ENCODE data around the gene FOXC1. TPM values are rescaled to one million over a fixed set of nuclear protein-coding genes. Genes with fewer than 3 reads are reported as not detected.

The FOXC1 gene
- total RNA-seq, result 15.3 TPM

DNA sequence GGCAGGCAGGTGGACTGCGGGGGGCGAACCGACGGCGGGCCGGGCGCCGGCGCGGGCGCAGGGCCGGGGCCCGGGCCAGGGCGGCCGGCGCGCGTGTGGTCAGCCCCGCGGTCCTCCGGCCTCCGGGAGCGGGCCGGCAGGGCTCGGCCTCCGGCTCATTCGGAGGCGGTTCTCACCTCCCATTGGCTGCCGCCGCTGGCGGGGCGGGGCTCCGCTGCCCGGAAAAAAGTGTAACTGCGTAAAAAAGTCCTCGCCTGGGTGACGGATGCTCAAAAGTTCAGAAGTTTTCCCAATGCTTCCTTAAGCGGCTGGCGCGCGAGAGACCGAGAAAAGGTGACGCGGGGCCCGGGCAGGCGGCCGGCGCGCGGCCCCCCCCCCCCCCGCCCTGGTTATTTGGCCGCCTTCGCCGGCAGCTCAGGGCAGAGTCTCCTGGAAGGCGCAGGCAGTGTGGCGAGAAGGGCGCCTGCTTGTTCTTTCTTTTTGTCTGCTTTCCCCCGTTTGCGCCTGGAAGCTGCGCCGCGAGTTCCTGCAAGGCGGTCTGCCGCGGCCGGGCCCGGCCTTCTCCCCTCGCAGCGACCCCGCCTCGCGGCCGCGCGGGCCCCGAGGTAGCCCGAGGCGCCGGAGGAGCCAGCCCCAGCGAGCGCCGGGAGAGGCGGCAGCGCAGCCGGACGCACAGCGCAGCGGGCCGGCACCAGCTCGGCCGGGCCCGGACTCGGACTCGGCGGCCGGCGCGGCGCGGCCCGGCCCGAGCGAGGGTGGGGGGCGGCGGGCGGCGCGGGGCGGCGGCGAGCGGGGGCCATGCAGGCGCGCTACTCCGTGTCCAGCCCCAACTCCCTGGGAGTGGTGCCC, at the start of gene FOXC1:
Gene FOXC1 (plus strand): TSS at position 268 of the 849 bp plus-strand sequence. CDS start 531 bp downstream, at position 799.
- peak; percentile 44 for DNase-seq

DNA sequence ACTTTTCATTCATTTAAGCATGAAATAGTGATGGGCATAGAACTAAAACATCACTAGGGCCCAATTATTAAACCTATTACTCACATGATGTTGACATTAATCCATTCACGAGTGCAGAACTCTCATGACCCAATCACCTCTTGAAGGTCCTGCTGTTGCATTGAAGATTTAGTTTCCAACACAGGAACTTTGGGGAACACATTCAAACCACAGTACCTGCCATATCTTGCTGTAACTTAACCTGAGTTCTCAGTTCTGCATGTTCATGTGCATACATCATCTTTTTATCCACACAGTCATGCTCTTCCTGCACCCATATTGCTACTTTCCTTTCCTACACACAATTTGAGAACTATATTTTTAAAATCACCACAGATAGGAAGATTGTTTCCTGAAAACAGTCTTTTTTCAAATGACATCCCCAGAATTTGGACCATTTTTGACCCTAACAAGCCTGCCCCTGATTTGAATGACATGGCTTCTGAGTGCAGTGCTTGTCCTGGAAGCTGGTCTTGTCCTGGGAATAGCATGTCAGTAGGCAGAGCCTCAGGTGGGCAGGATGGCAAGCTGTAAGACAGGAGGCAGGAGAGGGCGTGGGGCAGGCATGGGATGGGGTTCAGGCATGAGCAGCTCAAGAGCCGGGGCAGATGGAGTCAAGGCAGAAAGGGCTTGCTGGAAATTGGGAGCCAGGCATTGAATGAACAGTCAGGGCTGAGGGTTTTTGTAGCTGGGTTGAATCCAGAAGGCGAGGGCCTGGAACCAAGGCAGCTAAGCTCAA, 49.2 kb upstream of the FOXC1 start:
- DNase-seq, result no peak

DNA sequence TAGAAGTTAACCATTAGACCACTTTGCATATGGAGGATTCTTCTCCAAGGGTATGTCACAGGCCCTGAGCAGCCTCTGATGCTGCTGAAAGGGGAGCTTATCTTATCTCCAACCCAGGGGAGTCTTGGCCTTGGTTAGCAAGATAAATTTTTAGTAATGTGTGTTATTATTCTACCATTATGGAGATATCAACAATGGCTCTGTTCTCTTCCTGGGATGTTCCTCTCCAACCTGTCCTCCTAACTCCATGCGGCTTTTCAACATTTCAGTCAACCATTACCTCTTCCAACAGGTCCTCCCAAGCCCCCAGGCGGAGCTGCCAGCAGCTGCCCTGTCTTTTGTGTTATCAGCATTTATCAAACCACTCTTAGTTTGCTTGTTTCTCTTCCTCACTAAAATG, 48.4 kb upstream of the FOXC1 start:
- DNase-seq, result no peak

DNA sequence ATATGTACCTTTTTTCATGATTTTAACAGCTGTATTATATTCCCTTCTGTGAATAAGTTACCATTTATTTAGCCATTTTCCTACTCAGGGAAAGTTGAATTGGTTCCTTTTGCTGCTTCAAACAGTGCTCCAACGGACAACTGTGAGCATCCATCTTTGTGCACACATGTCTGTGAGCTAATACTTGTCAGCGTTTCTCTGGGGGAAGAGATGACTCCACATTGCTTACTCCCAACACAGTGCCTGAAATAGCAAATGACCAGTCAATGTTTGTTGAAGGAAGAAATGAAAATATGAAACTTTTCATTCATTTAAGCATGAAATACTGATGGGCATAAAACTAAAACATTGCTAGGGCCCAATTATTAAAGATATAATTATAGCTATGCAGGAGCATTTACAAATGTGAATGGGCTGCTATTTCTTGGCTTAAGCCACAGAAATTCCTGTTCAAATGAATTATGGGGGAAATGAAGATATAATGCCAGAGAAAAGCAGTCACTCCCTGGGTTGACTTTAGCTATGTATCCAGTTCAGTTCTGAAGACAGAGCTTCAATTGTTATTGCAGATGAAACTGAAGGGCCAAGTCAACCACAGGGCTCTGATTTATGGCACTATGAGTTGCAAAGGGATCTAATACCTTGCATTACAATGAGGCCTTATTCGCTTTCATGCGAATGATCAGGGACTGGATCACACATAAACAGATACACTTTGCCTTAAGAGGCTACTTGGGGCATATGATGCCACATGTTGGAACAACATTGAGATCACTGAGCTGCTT, 47.4 kb upstream of the FOXC1 start:
- no peak for DNase-seq

DNA sequence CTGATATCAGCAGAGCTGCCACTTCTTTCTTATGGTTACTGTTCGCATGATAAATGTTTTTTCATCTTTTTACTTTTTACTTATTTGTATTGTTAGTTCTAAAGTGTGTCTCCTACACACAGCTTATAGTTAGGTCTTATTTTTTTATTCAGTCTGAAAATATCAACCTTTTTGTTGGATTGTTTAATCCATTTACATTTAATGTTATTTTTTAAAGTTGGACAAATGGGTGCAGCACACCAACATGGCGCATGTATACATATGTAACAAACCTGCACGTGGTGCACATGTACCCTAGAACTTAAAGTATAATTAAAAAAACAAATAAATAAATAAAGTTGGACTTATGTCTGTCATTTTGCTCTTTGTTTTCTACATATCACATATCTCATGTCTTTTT, 40.3 kb upstream of the FOXC1 start:
- DNase-seq, result no peak

DNA sequence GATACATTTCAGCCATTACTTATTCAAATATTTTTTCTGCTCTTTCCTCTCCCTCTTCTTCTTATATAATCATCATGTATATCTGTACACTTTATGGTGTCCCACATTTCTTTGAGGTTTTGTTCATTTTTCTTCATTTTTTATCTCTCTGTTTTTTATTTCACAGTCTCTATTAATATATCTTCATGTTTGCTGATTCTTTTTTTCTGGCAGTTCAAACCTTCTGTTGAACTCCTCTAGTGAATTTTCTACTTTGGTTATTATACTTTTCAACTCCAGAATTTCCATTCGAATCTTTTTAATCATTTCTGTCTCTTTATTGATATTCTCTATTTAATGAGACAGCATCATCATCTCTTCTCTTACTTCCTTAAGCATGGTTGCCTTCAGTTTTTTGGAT, 38.9 kb upstream of the FOXC1 start:
- DNase-seq, result no peak

DNA sequence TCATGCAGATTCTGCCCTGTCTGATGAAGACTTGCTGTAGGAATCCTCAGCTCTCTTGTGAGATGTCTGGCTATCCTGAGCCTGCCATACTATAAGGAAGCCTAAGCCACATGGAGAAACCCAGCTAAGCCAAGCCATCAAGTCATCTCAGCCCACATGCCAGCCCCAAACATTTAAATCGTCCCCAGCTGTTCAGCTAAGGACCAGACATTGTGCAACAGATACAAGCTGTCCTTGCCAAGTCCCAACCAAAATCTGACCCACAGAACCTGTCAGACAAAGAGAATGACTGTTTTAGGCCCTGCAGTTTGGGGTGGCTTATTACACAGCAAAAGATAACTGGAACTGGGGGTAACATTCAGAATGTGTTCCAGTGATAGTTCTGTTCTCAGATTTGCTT, 36.8 kb upstream of the FOXC1 start:
- no peak for DNase-seq

DNA sequence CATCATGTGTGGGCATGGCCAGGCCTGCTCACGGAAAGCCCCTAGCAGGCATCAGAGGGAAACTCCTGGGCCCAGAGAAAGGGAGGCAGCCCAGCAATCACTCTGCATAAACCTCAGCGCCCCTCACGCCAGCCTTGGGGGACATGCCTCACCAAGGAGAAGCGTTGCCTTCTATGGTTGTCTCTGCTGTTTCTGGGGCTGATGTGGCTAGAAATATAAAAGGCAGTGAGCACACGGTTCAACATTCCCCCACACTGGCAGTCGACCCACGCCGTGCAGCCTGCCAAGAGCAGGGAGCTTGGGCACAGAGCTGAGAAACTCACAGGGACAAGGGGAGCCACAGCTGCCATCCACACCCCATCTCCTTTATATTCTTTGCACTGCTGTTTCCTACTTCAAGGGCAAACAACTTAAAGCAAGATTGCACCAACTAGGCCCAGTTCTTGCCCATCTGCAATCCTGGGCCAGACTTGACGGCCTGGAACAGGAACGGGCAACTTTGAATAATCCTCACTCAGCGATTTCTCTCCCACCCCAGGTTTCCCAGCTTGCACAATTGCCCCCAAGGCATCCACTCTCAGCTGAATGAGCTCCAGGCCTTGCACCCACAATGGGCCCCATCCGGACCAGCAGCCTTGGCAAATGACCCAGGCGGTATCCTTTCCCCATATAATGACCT, 35.5 kb upstream of the FOXC1 start:
- DNase-seq, result no peak

DNA sequence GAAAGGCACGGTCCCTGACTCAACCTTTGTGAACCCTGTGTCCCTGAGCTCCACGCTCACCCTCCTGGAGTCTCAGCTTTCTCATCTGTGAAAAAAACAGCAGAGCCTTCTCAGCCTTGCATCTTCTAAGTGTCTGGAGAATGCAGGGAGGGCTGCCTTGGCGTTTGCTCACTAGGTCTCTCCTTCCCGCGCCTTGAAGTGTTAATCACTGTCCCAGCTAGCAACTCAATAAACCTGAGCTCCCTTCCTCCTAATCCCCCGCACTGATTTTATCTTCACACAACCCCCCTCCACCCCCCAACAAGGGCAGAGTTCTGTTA, 34.9 kb upstream of the FOXC1 start:
- DNase-seq, result no peak

DNA sequence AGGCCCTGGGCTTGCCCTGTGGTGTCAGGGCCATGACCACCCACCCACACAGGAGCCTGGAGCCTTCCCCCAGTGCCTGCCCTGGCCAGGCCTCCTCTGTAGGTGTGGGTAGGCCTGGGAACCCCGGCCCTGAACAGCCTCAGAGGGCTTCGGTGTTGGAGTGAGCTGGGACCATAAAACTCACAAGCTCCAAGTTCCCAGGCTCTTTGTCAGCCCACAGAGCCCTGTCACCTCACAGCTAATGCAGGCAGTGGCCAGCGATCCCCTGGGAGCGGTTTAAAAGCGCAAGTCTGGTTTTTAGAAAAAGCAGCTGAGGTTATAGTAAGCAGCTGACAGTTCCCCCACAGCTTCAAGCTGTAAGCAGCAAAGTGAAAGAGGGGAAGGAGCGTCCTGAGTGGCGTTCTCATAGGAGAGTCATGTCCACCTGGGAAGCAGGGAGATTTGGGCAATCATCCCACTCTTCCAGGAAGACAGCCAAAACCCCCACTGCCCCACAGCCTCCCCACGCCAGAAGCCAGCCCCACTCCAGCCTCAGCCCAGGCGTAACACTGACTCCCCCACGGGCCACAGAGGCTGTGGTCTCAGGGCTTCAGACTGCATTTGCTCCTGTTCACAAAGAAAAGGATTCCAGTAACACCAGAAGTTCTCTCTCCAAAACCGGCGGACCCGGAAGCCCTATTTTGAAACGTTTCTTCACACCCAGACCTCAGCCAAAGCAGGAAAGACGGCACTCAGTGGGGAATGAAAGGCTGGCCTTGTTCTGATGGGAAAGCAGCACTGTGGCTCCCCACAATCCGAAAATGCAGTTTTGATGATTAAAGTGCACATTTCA, 34.3 kb upstream of the FOXC1 start:
- peak; percentile 12 for DNase-seq

DNA sequence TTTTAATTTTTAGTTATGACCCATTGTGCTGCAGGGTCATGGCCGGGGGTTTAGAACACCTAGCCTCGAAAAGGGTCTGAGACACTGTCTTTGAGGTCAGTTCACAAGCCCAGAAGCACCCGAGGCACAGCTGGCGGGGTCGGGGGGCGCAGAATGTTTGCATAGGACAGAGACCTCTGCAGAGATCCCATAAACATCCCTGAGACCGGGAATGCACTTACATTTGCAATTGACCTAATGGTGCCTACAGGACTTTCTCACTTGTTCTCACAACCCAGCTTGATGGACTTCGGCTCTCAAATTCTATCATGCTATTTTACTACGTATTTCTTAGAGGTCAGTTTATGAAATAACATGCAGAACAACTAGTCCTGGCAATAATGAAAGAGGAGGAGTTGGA, 33.5 kb upstream of the FOXC1 start:
- no peak for DNase-seq

DNA sequence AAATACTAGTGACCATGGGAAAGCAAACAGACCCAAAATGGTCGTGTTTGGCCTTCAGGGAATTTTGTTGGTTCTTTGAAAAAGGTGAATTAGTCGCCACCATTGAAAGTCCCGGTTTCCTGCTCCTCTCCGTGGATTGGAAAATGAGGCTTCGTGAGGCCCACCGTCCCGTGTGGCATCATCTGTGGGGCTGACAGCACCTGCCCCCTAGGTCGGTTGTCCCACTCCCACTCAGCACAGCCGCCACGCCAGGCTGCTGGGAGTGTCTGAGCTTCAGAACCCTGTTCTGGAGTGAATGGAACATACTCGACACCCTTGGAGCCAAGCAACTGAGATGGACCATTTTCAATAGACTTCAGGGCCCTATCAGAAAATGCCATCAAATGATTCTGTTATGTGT, 33.0 kb upstream of the FOXC1 start:
- DNase-seq, result no peak

DNA sequence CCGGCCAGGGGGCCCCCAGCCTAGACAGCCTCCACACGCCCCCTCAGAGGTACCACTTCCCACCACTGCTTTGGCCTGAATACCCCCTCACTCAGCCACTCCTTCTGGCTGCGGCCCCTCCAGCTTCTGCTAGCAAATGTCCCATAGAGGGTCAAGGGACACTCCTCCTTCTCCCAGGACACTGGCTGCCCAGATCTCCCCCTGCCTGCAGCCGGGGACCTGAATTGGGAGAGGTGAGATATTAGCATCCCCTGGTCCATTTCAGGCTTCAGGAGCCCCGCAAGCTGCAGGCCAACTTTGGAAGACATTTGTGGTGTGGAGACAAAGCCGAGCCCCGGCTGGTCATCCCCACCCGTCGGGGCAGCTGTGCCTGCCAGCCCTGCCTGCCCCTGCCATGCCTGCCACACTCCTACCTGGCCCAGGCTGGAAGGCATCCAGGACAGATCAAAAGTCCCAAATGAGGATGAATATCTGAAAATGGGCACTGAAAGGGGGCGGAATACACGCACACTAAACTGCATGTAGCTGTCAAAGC, 32.5 kb upstream of the FOXC1 start:
- no peak for DNase-seq

DNA sequence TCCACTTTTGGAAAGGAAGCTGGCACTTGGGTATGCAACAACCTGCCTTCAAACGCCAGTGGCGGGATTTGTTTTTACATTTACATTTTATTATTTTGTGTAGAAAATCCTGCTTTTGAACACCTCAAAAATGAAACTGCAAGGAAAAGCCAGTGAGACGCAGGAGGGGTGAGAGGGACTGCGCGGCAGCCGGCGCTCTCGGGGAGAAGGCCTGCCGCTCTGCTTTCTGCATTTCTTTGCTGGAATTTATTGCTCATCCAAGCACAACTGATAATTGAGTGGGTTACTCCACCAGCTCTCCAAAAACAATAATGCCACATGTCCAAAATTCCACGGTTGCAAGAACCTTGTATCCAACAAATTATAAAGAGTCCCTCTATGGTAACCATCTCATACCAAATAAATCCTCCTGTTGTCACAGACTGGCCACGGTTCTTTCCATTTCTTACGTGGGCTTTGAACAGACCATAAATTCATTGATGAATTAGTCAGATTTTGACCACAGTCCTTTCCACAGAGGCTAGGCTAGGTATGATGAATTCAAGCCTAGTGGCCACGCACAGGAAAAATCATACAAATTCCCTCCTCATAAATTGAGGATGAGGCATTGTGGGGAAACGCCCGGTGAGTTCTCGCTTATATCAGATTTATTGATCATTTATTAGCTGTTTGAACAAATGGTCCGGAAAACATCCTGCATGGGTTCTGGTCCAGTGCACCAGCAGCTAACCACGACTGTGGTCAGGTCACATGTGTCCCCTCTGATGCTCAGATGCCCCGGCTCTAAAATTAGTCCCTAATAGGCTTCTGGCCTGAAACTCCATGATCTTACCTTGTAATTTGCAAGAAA, 31.6 kb upstream of the FOXC1 start:
- DNase-seq, result no peak

DNA sequence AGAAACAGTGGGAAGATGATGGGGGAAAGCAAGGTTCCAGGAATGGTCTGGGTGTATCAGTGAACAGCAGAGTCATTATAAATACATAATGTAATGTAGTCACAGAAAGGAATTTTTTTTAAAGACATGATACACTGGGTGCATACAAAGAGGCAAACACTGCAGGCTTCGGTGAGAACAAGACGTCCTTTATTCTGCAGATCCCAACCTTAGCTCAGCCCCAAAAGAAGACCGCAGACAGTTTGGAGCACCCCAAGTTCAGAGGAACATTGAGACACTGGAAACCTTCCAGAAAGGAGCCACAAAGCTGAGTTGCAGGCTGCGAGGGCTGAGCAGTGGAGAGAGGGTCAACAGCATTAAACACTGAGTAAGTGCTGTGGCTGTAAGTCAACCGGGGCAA, 30.6 kb upstream of the FOXC1 start:
- no peak for DNase-seq

DNA sequence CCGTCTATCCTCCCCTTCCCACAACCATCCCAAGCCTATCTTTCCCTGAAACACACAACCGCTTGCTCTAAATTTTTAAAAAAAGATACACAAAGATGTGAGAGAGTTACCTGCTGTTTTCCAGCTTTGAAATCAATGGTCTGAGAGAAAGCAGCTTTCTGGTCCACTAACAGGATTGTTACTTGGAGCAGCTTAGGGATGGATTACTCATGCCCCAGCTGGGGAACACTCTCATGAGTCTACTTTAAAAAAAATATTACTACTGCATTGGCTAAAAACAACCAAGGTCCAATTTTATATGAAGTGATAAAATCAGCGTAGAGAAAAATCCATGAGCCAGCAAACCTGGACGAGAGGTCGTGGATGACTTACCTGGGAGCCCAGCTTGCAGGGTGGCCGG, 29.6 kb upstream of the FOXC1 start:
- no peak for DNase-seq

DNA sequence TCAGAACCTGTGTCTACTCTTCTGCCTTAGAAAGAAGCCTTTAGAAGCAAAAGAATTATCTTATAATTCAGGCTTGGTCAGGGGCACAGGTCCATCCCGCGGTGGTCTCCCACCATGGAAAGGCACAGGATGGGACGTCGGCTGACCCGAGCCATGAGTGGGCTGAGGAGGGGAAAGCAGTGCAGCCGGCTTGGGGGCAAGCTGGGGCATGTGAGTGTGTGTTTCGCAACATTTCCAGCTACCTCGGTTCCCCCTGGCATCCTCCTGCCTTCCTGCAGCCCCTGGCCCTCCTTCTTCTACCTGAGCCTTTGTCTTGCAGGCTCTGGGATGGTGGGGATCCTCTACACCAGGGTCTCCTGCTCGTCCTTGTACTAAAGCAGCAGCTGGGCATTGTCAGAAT, 29.1 kb upstream of the FOXC1 start:
- no peak for DNase-seq

DNA sequence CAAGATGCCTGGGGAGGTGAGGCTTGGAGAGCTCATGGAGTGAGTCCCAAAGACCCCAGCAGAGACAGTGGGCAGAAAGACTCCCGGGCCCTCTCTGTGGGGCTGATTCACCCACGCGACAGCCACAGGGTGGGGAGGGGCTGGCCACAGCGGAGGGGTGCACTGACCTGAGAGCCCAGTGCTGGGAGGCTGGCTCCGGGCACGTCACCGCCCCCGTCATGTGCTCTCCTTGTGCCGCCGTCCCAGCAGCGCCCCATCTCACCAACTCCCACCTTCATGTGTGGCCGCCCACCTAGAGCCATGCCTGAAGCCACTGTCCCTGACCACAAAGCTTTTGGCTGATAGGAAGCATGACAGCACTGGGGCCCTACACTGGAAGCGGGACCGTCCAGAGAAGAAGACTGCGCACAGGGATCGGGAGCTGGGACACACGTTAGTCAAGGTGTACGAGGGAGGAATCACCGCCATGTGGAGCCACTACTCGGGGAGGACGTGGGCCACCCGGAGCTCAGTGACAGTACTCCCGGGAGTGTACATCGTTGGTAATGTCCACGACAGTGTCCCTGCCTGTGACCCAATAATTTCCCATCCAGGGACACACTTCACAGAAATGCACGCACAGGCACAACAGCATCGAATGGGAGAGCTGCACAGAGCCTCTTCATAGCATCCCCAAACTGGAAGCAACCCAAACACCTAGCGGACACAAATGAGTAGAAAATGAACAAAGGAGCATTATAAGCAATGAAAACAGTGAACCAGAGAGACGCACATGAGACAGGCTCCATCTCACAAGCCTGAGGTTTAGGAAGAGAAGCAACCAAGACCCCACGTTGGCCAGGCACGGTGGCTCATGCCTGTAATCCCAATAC, 28.4 kb upstream of the FOXC1 start:
- no peak for DNase-seq

DNA sequence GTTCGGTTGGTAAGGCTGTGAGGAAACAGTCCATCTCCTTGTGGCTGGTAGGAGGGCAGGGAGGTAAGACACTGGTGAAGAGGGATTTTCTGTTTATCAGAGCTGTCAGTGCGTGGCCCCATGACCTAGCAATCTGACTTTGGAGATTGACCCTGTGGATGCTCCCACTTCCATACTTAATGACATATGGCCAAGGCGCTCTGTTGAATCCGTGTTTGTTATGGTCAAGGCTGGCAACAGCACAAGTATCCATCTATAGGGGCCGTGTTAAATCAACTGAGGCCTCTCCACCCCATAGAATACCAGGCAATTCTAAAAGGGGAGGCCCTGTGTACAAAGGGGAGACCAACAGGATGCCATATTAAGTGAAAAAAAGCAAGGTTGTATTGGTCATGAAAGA, 25.6 kb upstream of the FOXC1 start:
- no peak for DNase-seq

All from skin of body (tissue), 2 donors.